GM19455 (cell line): ENCODE measurements around the gene SERINC1.

Source experiments
- ATAC-seq: cut with Tn5 transposase; IDR thresholded peaks from one replicate; pipeline ENCODE4 v1.9.1; 2021; ENCODE audit not compliant: unreplicated experiment

Gene SERINC1

DNA sequence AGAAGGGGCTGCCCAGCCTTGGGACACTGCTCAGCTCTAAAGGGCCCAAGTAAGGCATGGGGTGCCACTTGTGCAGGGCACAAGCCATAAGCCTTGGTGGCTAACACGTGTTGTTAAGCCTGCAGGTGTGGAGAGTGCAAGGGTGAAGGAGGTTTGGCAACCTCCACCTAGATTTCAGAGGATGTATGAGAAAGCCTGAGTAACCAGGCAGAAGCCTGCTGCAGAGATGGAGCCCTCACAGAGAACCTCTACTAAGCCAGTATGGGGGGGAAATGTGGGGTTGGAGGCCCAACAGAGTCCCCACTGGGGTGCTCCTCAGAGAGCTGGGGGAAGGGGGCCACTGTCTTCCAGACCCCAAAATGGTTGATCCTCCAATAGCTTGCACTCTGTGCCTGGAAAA lies 32.6 kb downstream of the SERINC1 start:
- ATAC-seq: no peak

DNA sequence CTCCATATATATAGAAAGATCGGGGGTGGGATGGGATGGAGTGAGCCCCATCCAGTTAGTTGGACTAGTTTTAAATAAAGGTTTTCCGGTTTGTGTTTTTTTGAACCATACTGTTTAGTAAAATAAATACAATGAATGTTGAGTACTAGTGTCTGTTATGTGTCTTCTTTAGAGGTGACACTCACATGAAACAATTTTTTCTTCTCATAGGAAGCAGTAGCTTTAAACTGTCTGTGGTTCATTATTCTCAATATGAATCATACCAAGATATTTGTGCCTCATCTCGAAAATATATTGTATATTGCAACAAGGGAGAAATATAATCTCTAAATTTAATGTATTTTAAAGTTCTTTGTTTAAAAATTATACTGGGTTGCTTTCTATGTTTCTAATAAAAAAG lies 38.8 kb downstream of the SERINC1 start:
- ATAC-seq: peak; percentile 79

DNA sequence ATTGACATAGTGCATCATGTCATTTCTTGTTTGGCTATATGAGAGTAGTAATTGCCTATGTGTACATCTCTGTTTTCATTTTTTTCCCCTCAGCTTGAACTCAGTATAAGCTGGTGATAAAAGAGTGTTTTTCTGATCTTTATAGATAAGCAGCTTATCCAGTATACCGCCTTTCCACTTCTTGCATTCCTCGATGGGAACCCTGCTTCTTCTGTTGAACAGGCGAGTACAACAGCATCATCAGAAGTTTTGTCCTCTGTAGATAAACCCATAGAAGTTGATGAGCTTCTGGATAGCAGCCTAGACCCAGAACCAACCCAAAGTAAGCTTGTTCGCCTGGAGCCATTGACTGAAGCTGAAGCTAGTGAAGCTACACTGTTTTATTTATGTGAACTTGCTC lies 39.8 kb downstream of the SERINC1 start:
- no peak for ATAC-seq

DNA sequence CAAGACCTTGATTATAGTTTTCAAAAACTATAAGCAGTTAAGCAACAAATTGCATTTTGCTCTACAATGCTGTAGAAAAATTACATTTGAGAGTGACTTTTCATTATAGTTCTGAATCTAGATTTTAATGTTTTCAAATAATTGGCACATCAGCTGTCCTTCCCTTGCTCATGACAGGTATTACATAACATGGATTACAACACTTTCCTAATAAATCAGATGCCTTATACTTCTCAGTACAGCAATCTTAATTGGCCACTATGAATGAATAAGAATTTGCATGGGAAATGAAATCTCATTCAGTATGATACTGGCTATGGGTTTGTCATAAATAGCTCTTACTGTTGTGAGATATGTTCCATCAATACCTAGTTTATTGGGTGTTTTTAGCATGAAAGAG lies 42.3 kb downstream of the SERINC1 start:
- no peak for ATAC-seq

DNA sequence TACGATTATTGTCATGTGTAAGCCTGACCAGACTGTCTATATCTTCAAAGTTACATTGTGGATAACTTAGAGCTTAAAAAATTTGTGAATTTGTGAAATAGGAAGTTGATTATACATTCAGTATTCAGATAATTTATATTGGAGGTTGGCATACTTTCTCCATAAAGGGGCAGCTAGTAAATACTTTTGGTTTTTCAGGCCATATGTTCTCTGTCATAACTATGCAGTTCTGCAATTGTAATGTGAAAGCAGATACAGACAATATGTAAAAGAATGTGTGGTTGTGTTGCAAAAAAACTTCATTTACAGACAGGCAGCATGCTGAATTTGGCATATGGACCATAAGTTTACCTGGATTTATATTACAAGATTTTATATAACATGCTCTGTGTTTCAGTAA lies 42.8 kb downstream of the SERINC1 start:
- ATAC-seq: no peak

DNA sequence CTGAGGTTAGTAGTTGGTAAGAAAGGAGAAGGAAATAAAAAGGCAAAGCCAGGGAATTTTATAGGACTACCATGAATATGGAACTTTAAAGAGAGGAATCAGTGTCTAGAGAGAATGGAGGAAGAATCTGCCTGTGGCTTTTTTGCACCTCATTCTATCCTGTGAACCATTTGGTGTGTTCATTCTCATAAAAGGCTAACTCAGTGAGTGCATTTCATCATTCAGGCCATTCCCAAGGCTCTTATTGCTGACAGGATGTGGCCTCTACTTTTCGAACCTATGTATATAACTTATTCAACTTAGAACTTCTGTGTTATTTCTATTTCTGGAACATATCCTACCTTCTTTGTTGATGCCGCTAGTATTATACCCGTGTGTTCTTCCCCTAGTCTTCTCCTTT lies 45.0 kb downstream of the SERINC1 start:
- no peak for ATAC-seq

DNA sequence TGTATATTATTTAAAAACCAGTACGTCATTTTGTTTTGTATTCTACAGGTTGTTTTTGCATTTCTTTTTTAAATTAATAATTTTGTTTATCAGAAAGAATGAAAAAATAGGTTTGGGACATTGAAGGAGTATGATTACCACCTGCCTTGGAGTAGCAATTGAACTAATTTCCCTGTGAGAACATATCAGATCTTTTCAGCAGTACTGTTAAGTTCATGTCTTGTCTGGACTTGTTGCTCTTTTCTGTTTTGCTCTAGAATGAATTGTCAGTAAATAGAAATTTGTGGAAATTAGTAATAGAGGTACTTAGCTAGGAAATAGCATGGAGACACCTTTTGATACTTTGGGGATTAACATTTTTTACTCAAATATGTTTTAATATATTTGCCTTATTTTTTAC lies 47.9 kb downstream of the SERINC1 start:
- no peak for ATAC-seq

DNA sequence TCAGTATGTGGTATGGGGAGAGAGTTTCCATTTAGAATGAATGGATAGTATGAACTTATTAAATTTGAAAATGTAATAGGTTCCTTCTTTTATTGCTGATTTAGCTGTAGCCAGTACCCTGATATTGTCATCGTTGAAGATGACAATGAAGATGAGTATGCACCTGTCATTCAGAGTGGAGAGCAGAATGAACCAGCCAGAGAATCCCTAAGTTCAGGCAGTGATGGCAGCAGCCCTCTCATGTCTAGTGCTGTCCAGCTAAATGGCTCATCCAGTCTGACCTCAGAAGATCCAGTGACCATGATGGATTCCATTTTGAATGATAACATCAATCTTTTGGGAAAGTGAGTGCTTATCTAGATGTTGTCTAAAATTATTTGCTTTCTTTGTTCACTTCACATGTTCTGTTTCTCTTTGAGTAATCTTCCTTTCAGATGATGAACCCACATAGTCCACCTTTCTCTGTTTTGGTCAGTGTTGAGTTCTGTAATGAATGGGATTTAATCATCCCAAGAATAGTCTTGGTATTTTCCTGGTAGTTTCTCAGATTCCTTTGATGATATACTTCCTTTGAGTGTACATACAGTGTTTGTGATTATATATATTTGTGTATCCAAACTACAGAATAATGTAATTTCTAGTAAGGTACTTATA lies 48.9 kb downstream of the SERINC1 start:
- ATAC-seq: peak; percentile 82

DNA sequence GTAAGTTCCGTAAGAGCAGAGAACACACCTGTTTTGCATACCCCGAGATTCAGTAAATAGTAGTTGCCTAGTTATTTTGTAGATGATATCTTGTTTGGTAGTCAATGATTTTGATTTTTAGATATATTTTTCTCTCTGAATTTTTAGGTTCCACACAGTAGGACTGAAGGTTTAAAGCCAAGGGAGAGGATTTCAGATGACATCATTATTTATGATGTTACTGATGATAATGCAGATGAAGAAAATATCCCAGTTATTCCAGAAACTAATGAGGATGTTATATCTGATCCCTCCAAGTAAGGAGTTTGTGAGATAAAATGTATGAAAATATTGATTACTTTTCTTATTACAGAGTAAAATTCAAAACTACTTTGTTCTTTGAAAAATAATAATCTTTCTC lies 49.6 kb downstream of the SERINC1 start:
- ATAC-seq: no peak

DNA sequence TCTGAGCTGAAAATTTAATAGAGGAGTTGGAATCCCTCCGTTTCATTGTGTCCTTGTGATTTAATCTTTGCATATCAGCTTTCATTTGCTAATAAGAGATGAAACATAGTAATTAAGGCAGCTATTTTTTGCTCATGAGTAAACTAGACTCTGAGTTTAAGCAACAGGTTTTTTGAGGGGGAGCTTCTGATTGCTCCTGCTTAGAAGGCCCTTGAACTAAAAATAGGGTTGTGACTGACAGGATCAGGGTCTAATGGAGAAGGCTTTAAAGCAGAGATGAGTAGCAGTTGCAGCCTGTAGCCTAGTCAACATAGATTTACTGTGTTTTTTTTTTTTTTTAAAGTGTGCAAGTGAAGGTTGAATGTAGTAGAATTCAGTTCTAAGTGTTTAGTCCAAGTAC lies 54.8 kb downstream of the SERINC1 start:
- ATAC-seq: no peak

DNA sequence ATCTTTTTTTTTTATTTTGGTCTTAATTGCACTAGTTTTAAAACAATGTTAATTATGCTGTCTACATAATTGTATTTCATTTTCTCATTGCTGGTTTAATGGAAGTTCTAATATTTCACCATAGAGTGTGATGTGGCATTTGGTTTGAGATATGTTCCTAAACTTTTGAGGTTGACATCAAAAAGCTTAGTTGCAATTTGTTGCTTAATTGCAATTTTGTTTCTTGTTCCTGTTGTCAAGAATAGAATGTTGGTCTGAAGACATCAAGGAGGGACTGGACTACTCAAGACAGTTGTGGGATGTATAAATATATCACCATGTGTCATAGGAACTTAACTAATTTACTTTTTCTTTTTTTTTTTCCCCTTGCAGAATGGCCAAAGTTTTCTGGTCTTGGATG lies 59.6 kb downstream of the SERINC1 start:
- no peak for ATAC-seq

DNA sequence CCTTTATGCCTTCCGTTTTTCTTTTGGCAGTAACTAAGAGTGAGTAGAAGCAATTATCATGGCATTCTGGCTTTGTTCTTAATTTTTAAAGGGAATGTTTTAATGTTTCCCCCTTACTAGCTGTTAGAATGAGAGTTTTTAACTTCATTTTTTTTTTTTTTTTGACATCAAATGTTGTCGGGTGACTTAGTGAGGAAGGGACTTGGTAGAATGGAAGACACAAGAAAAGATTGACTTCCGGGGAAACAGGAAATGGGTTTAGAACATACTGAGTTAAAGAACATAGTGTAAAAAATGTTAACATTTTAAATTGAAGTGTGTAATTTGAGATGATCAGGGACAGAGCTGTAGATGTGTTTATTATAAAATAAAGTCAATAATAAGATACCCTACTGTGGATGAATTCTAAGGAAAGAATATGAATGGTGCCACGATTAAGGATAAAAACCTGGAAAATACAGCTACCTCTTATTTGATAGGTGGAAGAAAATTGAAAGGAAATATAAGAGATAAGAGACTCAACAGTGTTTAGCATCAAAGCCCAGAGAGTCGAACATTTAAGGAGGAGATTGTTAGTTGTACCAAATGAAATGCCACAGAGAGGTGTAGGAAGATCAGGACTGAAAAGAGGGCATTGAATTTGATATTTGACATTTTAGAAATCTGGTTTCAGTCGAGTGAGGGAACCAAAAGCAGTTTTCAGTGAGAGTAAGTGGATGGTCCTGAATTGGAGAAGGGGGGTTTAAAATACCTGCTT lies 62.7 kb downstream of the SERINC1 start:
- no peak for ATAC-seq

DNA sequence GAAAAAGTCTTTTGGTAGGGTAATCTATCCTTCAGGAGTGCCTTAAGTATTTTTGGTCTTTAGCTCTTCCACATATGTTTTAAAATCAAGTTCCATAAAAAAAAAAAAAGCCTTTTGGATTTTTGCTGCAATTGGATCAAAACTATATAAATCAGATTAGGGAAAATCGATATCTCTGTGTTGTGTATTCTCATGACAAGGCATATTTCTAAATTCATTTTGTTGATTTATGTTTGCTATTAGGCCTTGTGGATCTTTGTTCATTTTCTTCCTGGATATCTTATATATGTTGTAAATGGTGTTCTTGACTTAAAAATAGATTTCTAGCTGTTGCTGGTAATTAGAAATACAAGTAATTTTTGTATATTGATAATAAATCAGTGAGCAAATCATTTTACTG lies 63.4 kb downstream of the SERINC1 start:
- ATAC-seq: no peak

DNA sequence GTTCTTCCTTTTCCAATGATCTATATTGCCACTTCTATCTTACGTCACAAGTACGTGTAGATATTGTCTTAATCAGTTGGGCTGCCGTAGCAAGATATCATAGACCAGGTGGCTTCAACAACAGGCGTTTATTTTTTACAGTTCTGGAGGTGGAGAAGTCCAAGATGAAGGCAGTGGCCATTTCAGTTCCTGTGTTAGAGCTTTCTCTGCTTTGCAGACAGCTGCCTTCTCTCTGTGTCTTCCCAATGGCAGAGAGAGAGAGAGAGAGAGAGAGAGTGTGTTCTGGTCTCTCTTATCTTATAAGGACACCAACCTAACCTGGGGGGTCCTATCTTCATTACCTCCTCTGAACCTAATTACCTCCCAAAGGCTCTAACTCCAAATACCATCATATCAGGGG lies 63.9 kb downstream of the SERINC1 start:
- no peak for ATAC-seq

DNA sequence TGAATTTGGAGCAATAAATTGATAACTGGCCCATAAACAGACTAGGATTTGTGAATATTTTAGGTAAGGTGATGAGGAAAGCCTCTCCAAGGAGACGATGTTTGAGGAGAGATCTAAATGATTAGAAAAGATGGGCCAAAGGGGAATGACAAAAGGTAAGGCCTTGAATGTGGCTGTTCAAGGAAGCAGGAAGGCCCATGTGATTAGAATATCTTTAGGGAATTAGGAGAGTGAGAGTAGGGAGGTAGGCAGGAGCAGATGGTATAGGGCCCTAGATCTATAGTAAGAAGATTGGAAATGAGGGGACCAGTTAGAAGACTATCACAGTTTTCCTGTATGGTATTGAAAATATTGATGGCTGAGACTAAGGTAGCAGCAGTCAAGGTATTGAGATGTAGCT lies 65.4 kb downstream of the SERINC1 start:
- no peak for ATAC-seq

DNA sequence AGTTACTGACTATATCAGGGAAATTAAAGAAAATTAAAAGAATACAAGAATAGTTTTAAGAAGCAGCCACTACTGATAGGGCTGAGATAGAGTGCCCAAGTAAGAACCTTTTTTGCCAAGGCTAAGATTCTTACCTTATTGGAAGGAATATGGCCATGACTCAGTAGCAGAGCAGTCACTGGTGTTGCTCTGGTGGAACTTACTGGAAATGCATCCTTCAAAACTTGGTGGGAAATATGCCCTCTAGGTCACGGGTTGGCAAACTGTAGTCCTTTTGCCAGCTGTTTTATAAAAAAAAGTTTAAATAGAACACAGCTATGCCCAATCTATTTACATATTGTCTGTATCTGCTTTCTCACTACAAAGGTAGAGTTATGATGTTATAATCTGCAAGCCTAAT lies 66.2 kb downstream of the SERINC1 start:
- no peak for ATAC-seq

DNA sequence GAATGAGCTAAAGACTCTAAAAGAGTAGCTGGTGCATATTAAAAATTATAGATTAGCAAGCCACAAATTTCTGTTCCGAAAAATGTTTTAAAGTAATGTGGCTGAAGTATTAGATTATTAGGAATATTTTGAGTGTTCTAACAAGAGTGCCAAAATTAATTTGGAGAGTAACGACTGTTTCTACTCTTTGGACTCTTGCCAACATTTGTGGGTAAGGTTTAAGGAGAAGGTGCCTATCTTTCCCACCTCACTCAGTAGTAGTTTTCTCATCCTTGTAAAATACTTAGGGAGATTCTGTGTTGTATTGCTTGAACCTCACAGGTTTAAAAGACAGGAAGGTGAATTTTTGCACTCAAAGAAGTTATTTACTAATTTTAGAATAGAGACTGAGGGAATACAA lies 67.2 kb downstream of the SERINC1 start:
- ATAC-seq: no peak

DNA sequence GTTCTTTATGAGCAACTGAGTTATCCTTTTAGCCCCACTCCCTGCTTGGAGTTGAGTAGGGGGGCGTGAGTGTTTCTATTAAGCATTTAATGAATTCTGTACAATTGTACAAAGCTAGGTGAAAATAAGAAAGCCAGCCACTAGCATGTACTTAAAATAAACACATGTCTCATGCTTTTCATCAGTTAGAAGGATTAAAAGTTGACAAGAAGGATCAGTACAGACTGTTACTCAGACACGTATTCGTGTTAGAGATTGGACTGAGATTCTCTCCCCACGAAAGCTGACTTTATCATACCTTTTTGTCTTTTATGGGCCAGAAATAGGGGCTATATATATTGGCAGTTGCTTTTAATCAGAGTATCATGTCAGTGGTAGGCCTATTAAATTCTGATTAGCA lies 70.5 kb downstream of the SERINC1 start:
- no peak for ATAC-seq

DNA sequence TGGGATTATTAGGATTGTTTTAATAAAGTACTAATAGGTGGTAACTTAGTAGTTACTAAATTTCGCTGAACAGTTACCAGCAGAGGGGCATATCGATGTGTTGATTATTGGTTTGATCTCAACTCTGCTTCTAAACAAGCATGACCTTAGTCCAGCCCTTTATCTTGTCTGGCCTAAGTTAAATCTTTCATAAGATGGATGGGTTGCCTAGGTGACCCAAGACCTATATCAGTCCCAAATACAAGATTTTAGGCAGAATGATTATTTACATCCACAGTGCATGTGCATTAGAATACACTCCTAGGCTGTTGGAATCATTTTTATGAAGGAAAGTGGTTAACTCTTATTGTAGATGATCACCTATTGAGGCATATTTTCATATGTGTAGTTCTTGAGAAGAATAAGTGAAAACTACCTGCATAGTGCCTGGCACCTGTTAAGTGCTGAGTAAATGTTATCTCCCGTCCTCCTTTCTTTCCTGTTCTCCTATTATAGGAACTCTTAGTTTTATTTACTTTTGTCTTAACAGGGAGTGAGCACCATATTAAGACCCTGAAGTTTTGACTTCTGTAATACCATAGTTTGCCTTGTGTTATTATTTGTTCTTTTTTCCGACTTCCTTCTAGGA lies 71.0 kb downstream of the SERINC1 start:
- no peak for ATAC-seq

DNA sequence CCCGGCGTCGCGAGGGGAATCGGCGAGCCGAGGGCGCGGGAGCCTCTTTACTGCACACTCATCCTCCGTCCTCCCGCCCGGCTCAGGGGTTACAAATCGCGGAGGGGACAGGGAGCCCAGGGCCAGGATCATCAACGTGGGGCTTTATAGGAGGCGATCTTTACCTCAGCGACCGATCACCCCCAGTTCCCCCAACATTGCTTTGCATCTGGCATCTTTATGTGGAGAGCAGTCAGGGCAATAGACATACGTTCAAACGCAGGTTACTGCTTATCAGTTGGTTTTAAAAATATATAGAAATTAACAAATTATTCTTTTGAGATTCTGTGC lies 71.5 kb downstream of the SERINC1 start:
- peak; percentile 25 for ATAC-seq

DNA sequence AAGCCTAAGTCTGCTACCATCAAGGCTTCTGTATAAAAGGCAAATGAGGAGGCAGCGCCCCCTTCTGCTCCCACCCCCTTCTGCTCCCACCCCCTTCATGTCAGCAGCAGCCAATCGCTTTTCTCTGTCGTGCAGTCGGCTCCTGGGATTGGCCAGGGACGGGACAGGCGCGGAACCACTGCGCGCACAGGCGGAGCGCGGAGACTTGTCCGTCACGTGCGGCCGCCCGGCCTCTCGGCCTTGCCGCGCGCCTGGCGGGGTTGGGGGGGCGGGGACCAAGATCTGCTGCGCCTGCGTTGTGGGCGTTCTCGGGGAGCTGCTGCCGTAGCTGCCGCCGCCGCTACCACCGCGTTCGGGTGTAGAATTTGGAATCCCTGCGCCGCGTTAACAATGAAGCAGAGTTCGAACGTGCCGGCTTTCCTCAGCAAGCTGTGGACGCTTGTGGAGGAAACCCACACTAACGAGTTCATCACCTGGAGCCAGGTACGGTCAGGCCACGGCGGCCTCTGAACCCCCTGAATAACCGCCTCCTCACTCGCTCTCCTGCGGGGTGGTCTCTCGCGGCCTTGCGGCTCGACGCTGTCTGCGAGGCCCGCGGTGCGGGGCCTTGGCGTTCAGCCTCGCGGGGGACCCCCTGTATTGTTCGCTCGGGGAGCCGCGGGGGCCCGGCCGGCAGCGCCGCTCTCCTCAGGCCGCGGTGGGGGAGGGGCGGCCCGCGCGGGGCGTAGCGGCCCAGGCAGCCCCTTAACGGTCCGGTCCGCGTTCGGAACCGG lies 72.1 kb downstream of the SERINC1 start, which contains the start of gene HSF2:
TSS of gene HSF2 (plus strand) at position 305 of the 773 bp plus-strand sequence. CDS start at position 391, 86 bp downstream.
- peak; percentile 98 for ATAC-seq

DNA sequence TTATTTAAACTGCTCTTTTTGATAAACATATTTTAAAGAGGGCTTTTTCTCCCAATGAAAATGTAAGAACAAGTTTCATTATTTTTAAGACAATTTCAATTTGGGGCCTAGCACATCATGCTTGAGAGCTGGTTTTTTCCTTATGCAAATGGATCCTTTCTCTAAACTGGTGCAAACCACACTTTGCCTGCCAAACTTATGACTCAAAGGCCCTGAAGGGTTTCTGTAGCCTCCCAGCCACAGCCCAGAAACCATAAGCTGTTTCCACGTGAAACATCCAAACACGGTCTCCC lies 72.6 kb downstream of the SERINC1 start:
- no peak for ATAC-seq
